Endodermal cell (in vitro differentiated cells): ENCODE results near the gene DBNDD1. TPM values are rescaled to one million over a fixed set of nuclear protein-coding genes. Genes with fewer than 3 reads are reported as not detected.
A peak's percentile ranks its signal among the peaks of the same experiment; 100 is the strongest.

Experiments used
- DNase-seq: peaks from one replicate; pipeline ENCODE4 v3.0.0-alpha.2; 2017
- H3K27ac ChIP-seq: 2 replicates; pipeline ENCODE4 v1.5.1; 2013; ENCODE audit warnings: mild to moderate bottlenecking, low read depth, low read length, moderate library complexity
- H3K27me3 ChIP-seq: 2 replicates; pipeline ENCODE4 v1.6.1; 2013; ENCODE audit warnings: mild to moderate bottlenecking, low read length, moderate library complexity; ENCODE audit not compliant: insufficient read depth, control insufficient read depth, poor library complexity, severe bottlenecking
- H3K36me3 ChIP-seq: 2 replicates; pipeline ENCODE4 v1.7.0; 2013; ENCODE audit warnings: mild to moderate bottlenecking, low read length, moderate library complexity; ENCODE audit not compliant: control insufficient read depth, insufficient read depth
- H3K4me1 ChIP-seq: one replicate; pipeline ENCODE4 v1.7.0; 2013; ENCODE audit warnings: low read length; ENCODE audit not compliant: control insufficient read depth, insufficient read depth
- H3K4me3 ChIP-seq: 2 replicates; pipeline ENCODE4 v1.5.1; 2013; ENCODE audit warnings: mild to moderate bottlenecking, low read length, moderate library complexity
- H3K9ac ChIP-seq: 2 replicates; pipeline ENCODE4 v1.6.1; 2013; ENCODE audit warnings: mild to moderate bottlenecking, low read length, moderate library complexity; ENCODE audit not compliant: poor library complexity, severe bottlenecking; ENCODE audit errors: extremely low read depth
- H3K9me3 ChIP-seq: 2 replicates; pipeline ENCODE4 v1.6.1; 2013; ENCODE audit warnings: mild to moderate bottlenecking, low read length, moderate library complexity; ENCODE audit not compliant: control insufficient read depth
- H3K27ac Mint-ChIP-seq: 2 replicates; pipeline ENCODE4 v1.8.0; 2020; ENCODE audit warnings: mixed read lengths
- H3K27me3 Mint-ChIP-seq: 2 replicates; pipeline ENCODE4 v1.8.0; 2021; ENCODE audit warnings: mild to moderate bottlenecking, mixed read lengths; ENCODE audit not compliant: insufficient read depth
- H3K36me3 Mint-ChIP-seq: 2 replicates; pipeline ENCODE4 v1.8.0; 2020; ENCODE audit warnings: low read depth, mixed read lengths
- H3K4me1 Mint-ChIP-seq: 2 replicates; pipeline ENCODE4 v1.8.0; 2020; ENCODE audit warnings: mixed read lengths
- H3K4me3 Mint-ChIP-seq: 2 replicates; pipeline ENCODE4 v1.8.0; 2020; ENCODE audit warnings: mild to moderate bottlenecking, moderate library complexity, mixed read lengths
- H3K9me3 Mint-ChIP-seq: 2 replicates; pipeline ENCODE4 v1.8.0; 2020; ENCODE audit warnings: mild to moderate bottlenecking, mixed read lengths
- CTCF ChIP-seq: fragments of 200-600 bp; sonication (generic); conservative IDR thresholded peaks from 2 replicates; pipeline ENCODE4 v1.5.0; 2021; ENCODE audit warnings: antibody characterized with exemption, mild to moderate bottlenecking
- WGBS, 2 experiments: methylation state at CpG; one replicate each; pipeline versions ENCODE4 v1.1.5 to v1.1.7; 2013; ENCODE audit warnings: missing lambda C conversion rate in 2 of 2, mixed read lengths in 1 of 2; ENCODE audit not compliant: insufficient coverage in 1 of 2, insufficient read length in 1 of 2; 5-methylcytosine and 5-hydroxymethylcytosine counted together
- total RNA-seq, 2 donors: library from RNA; stranded (reverse); fragmentation: NEBNext Ultra II Directional in 1 of 2; extraction: Animal tissue kit (Norgen Biotek cat#: 25700) in 1 of 2; gene quantifications; 2 replicates in 1 of 2; 3 replicates in 1 of 2; pipeline ENCODE4 v1.2.1, GENCODE V29; 2021

Gene DBNDD1
- total RNA-seq, 2 donors from 2014 or later: 31.5 to 32.5 TPM

- WGBS, 2 experiments: 91 to 92% methylated on average over 3 to 5 of the region's 5 CpGs
- H3K4me1 Mint-ChIP-seq: no peaks in the 10 kb centered on the region
- H3K9me3 ChIP-seq: no peaks in the 10 kb centered on the region
- peak; percentile 65 for DNase-seq
- H3K27ac Mint-ChIP-seq: peak overlapping the region; percentile 31
- H3K9me3 Mint-ChIP-seq: no peaks in the 10 kb centered on the region
- peaks cover 70% of the 10 kb centered on the region for H3K36me3 Mint-ChIP-seq
- no peaks in the 10 kb centered on the region for H3K4me1 ChIP-seq
- no peaks in the 10 kb centered on the region for H3K27me3 ChIP-seq
- no peak overlapping the region for H3K27ac ChIP-seq
- H3K36me3 ChIP-seq: peaks cover 57% of the 10 kb centered on the region
- no peak overlapping the region for H3K9ac ChIP-seq
- no peaks in the 10 kb centered on the region for H3K27me3 Mint-ChIP-seq
- no peak for TF ChIP-seq CTCF
- H3K4me3 ChIP-seq: no peak overlapping the region
- no peak overlapping the region for H3K4me3 Mint-ChIP-seq
These were observed 16.6 kb upstream of the DBNDD1 start for GRCh38 chr16:90035902-90036301.

GRCh38 chr16:90034504-90034903, 15.2 kb upstream of the DBNDD1 start:
- 89 to 94% methylated on average over 2 to 8 of the region's 8 CpGs for WGBS, 2 experiments
- no peak for DNase-seq
- peaks cover 64% of the 10 kb centered on the region for H3K36me3 Mint-ChIP-seq

GRCh38 chr16:90033387-90033786, 14.1 kb upstream of the DBNDD1 start:
- H3K9me3 Mint-ChIP-seq: no peaks in the 10 kb centered on the region
- H3K27me3 Mint-ChIP-seq: no peaks in the 10 kb centered on the region
- Histone ChIP-seq H3K9me3 (no peaks in the 10 kb centered on the region), H3K36me3 (peaks cover 56% of the 10 kb centered on the region), H3K4me1 (no peaks in the 10 kb centered on the region), H3K27me3 (no peaks in the 10 kb centered on the region), H3K9ac (no peak overlapping the region), H3K27ac (no peak overlapping the region), H3K4me3 (no peak overlapping the region)
- peaks cover 3% of the 10 kb centered on the region for H3K4me1 Mint-ChIP-seq
- H3K27ac Mint-ChIP-seq: no peak overlapping the region
- TF ChIP-seq CTCF: no peak
- no peak for DNase-seq
- WGBS, 2 experiments: 93 to 95% methylated on average over 4 of the region's 4 CpGs
- H3K4me3 Mint-ChIP-seq: no peak overlapping the region
- H3K36me3 Mint-ChIP-seq: peaks cover 63% of the 10 kb centered on the region

More at GRCh38 chr16:90034504-90034903, 15.2 kb upstream of the DBNDD1 start:
- Mint-ChIP-seq H3K4me1 (peaks cover under 1% of the 10 kb centered on the region), H3K4me3 (no peak overlapping the region), H3K9me3 (no peaks in the 10 kb centered on the region), H3K27me3 (no peaks in the 10 kb centered on the region), H3K27ac (no peak overlapping the region)
- Histone ChIP-seq H3K4me3 (no peak overlapping the region), H3K27ac (no peak overlapping the region), H3K27me3 (no peaks in the 10 kb centered on the region), H3K9ac (no peak overlapping the region), H3K9me3 (no peaks in the 10 kb centered on the region), H3K4me1 (no peaks in the 10 kb centered on the region), H3K36me3 (peaks cover 57% of the 10 kb centered on the region)
- TF ChIP-seq CTCF: no peak
